Tibial nerve (tissue), 4 donors: ENCODE measurements around the gene MBOAT1. TPM values are rescaled to one million over a fixed set of nuclear protein-coding genes. Genes with fewer than 3 reads are reported as not detected.

Experiments used
- DNase-seq, 2 donors: peaks; one replicate each; pipeline ENCODE4 v3.0.0-alpha.2; 2019; ENCODE audit warnings: low spot score in 2 of 2
- H3K27ac ChIP-seq, 4 donors: fragments of 200-600 bp; sonication (generic) in 3 of 4; one replicate each; pipeline ENCODE4 v1.5.1; 2017 to 2019; ENCODE audit warnings: mild to moderate bottlenecking in 1 of 4
- H3K27me3 ChIP-seq, 2 donors: fragments of 200-600 bp; sonication (generic) in 1 of 2; one replicate each; pipeline versions ENCODE4 v1.5.1 to v1.6.0; 2017 to 2019
- H3K36me3 ChIP-seq, 3 donors: fragments of 200-600 bp; sonication (generic); one replicate each; pipeline ENCODE4 v1.5.1; 2018 to 2019
- H3K4me1 ChIP-seq, 4 donors: fragments of 200-600 bp; sonication (generic) in 3 of 4; one replicate each; pipeline ENCODE4 v1.5.1; 2017 to 2019
- H3K4me3 ChIP-seq, 4 donors: fragments of 200-600 bp; sonication (generic) in 3 of 4; one replicate each; pipeline ENCODE4 v1.5.1; 2017 to 2019; ENCODE audit warnings: mild to moderate bottlenecking in 1 of 4, moderate library complexity in 1 of 4
- H3K9me3 ChIP-seq, 4 donors: fragments of 200-600 bp; sonication (generic) in 3 of 4; one replicate each; pipeline ENCODE4 v1.5.1; 2017 to 2019
- EP300 ChIP-seq, 2 donors: sonication (generic); formaldehyde crosslinking; IDR thresholded peaks; one replicate each; pipeline ENCODE4 v1.6.1; 2017; ENCODE audit warnings: antibody characterized with exemption in 2 of 2, mild to moderate bottlenecking in 1 of 2
- POLR2A ChIP-seq, 2 donors: fragments of 450-650 bp; IDR thresholded peaks; one replicate each; pipeline ENCODE4 v1.6.1; 2017; ENCODE audit warnings: antibody characterized with exemption in 2 of 2, mild to moderate bottlenecking in 2 of 2, moderate library complexity in 2 of 2
- WGBS, 2 donors: methylation state at CpG; one replicate each; pipeline ENCODE4 v1.1.5; 2018; 5-methylcytosine and 5-hydroxymethylcytosine counted together
- total RNA-seq, 4 donors: library from RNA; depleted of rRNA; stranded (reverse); fragments of >200 nt; gene quantifications; one replicate each; pipeline ENCODE4 v1.1.0, GENCODE V29; 2016
- TF ChIP-seq, protein P1 (sequence below), 5 experiments: fragments of 200-600 bp in 3 of 5; fragments of 450-650 bp in 2 of 5; sonication (generic) in 3 of 5; IDR thresholded peaks; one replicate each; pipeline ENCODE4 v1.5.1; 2016 to 2019; ENCODE audit warnings: antibody characterized with exemption in 5 of 5, mild to moderate bottlenecking in 3 of 5, moderate library complexity in 2 of 5

MBOAT1 gene
- total RNA-seq, 4 donors from 2014 or later = 12.3 to 25.6 (median 19.2) TPM

DNA sequence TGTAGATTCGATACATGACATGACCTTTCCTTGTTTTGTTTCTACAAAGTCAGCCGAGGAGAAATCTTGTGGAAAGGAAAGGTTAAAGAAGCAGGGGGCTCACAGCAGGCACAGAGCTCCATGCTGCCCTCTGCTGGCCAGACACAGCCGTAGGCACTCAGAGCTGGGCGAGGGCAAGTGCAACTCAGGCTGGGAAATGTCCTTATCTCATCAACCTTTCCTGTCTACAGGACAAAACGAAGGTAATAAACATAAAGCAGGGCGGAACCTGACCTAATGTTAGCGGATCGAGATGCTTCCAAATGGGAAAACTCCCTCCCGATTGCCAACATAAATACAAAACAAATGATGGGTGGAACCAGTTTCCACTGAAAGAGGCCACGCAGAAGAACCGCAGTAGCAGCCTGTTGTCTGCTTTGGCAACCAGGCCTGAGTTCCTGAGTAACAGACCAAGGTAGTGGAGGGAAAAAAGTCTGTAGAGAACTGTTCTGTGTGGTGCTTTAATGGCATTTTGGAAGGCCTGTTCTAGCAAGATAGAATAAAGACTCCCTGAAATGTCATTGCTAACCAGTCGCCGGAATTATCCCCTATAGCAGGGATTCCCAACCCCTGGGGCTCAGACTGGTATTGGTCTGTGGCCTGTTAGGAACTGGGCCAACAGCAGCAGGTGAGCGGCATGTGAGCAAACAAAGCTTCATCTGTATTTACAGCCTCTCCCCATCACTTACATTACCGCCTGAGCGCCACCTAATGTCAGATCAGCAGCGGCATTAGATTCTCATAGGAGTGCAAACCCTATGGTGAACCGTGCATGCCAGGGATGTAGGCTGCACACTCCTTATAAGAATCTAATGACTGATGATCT lies 85.2 kb downstream of the MBOAT1 start:
- Histone ChIP-seq H3K36me3 (peaks cover 0 to 36% (median 0%) of the 10 kb centered on the region in 3 donors), H3K9me3 (no peaks in the 10 kb centered on the region), H3K27ac (peak overlapping the region in 3 of 4 donors; percentile 2 to 73 (median 21)), H3K4me1 (peaks cover 0 to 44% (median 8%) of the 10 kb centered on the region in 4 donors), H3K27me3 (no peaks in the 10 kb centered on the region), H3K4me3 (no peak overlapping the region)
- TF ChIP-seq, protein P1, sequence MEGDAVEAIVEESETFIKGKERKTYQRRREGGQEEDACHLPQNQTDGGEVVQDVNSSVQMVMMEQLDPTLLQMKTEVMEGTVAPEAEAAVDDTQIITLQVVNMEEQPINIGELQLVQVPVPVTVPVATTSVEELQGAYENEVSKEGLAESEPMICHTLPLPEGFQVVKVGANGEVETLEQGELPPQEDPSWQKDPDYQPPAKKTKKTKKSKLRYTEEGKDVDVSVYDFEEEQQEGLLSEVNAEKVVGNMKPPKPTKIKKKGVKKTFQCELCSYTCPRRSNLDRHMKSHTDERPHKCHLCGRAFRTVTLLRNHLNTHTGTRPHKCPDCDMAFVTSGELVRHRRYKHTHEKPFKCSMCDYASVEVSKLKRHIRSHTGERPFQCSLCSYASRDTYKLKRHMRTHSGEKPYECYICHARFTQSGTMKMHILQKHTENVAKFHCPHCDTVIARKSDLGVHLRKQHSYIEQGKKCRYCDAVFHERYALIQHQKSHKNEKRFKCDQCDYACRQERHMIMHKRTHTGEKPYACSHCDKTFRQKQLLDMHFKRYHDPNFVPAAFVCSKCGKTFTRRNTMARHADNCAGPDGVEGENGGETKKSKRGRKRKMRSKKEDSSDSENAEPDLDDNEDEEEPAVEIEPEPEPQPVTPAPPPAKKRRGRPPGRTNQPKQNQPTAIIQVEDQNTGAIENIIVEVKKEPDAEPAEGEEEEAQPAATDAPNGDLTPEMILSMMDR (IDR thresholded peaks at IDR 0.05) = peak; percentile 69 to 92 (median 88)
- TF ChIP-seq EP300 (IDR thresholded peaks at IDR 0.05) (peak in 1 of 2 donors; percentile 42), POLR2A (IDR thresholded peaks at IDR 0.05) (no peak)
- 34 to 37% methylated on average over 18 of the region's 18 CpGs for WGBS, 2 donors
- DNase-seq = peak; percentile 57 to 77

DNA sequence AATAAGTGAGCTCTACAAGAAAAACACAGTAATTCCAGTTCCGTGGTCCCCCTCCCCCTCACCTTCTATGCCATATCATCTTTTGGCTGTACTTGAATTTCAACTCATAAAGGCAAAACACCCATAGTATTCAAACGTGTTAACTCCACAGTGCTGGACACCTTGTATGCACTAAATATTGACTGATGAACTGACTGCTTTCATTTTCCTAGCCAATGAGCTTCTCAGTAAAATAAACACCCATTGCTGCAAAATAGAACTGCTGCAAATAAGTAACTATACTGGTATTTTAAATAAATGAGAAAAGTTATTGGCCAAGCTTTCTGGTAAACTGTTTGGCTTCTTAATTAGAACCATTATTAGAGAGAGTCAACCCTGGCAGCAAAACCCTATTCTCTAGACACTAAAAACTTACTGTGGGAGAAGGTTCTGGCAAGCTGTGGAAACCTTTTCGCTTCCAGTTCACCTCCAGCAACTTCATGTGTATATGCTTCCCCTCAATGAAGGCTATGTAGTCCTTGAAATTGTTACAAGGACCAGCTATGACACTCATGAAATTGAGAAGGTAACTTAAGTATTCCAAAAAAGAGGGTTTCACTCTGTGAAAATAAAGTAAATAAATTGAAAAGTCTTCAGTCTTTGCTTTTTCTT lies 86.0 kb downstream of the MBOAT1 start:
- DNase-seq = no peak
- TF ChIP-seq EP300 (IDR thresholded peaks at IDR 0.05) (no peak), POLR2A (IDR thresholded peaks at IDR 0.05) (no peak)
- TF ChIP-seq, protein P1 (IDR thresholded peaks at IDR 0.05) = no peak
- Histone ChIP-seq H3K36me3 (peaks cover 0 to 43% (median 0%) of the 10 kb centered on the region in 3 donors), H3K27me3 (no peaks in the 10 kb centered on the region), H3K9me3 (no peaks in the 10 kb centered on the region), H3K4me1 (peaks cover 0 to 44% (median 8%) of the 10 kb centered on the region in 4 donors), H3K4me3 (no peak overlapping the region), H3K27ac (peak overlapping the region in 3 of 4 donors; percentile 2 to 73 (median 12))
- WGBS, 2 donors = 72 to 73% methylated on average over 3 of the region's 3 CpGs

DNA sequence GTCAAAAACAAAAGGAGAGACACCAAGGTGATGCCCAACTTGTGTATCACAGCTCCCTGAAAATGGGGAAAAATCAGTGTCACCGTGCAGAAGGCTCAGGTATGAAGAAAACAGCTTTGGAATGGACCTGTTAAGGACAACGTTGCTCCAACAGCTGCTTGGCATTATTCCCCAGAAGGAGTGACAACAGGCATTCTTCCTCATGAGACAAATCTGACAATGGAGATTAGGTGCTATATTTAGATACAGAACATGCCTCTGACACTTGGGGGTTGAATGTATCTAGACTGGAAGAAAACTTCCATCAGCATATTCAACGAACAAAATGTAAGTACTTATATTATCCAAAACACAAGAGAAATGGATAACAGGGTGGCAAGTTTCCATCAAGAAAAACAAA lies 87.7 kb downstream of the MBOAT1 start:
- H3K27ac ChIP-seq = peak overlapping the region in 1 of 4 donors; percentile 18
- no peak for DNase-seq

DNA sequence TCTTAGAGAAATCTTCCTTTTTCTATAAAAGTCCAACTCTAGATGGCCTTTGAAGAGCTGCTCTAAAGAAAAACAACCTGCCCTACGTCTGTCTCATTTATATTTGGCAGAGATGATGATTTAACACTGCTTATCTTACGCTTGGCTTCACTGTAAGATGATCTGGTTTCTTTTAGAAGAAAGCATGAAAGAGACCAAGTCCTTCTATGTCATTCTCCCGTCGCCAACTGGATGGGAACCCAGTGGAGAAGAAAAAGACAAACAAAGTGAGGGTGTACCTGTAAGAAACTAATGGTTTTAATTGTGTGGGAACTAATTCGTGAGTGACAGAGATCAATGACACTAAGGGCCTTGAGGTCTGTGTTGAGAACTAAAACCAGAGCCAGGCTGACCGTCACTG lies 92.8 kb downstream of the MBOAT1 start:
- H3K9me3 ChIP-seq = no peaks in the 10 kb centered on the region
- no peak for TF ChIP-seq POLR2A (IDR thresholded peaks at IDR 0.05)
- TF ChIP-seq EP300 (IDR thresholded peaks at IDR 0.05) = no peak
- TF ChIP-seq, protein P1 (IDR thresholded peaks at IDR 0.05) = no peak
- H3K4me3 ChIP-seq = no peak overlapping the region
- no peak overlapping the region for H3K27ac ChIP-seq
- H3K27me3 ChIP-seq = no peaks in the 10 kb centered on the region
- no peak for DNase-seq
- 86 to 89% methylated on average over 6 of the region's 6 CpGs for WGBS, 2 donors
- peaks cover 0 to 86% (median 0%) of the 10 kb centered on the region in 3 donors for H3K36me3 ChIP-seq
- H3K4me1 ChIP-seq = no peaks in the 10 kb centered on the region

More for the DNA sequence above, 87.7 kb downstream of the MBOAT1 start:
- Histone ChIP-seq H3K4me3 (no peak overlapping the region), H3K9me3 (no peaks in the 10 kb centered on the region), H3K4me1 (peaks cover 0 to 35% (median 6%) of the 10 kb centered on the region in 4 donors), H3K27me3 (no peaks in the 10 kb centered on the region), H3K36me3 (peaks cover 0 to 60% (median 0%) of the 10 kb centered on the region in 3 donors)
- 59 to 76% methylated on average over 3 of the region's 3 CpGs for WGBS, 2 donors
- no peak for TF ChIP-seq EP300 (IDR thresholded peaks at IDR 0.05)
- TF ChIP-seq, protein P1 (IDR thresholded peaks at IDR 0.05) = no peak
- TF ChIP-seq POLR2A (IDR thresholded peaks at IDR 0.05) = no peak

DNA sequence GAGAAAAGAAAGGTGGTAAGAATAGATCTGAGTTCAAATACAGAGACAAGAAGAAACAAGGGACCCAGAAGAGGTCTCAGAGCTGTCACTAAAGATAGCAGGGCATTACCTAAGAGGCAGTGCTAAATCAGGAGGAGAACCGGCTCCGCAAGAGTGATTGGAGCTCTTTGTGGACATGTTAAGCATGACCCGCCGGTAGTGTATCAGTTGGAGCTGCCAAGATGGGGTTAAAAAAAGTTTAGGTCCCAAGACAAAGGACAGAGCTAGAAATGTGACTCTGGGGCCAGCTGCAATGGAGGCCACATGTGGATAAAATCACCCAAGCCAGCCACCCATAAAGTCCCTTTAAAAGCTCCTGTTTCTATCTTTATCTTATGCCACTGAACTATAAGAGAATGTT lies 93.4 kb downstream of the MBOAT1 start:
- Histone ChIP-seq H3K36me3 (peaks cover 0 to 85% (median 0%) of the 10 kb centered on the region in 3 donors), H3K4me3 (no peak overlapping the region), H3K27ac (no peak overlapping the region), H3K4me1 (no peaks in the 10 kb centered on the region), H3K9me3 (no peaks in the 10 kb centered on the region), H3K27me3 (no peaks in the 10 kb centered on the region)
- TF ChIP-seq EP300 (IDR thresholded peaks at IDR 0.05) (no peak), POLR2A (IDR thresholded peaks at IDR 0.05) (no peak)
- TF ChIP-seq, protein P1 (IDR thresholded peaks at IDR 0.05) = no peak
- WGBS, 2 donors = 71 to 73% methylated on average over 4 of the region's 4 CpGs
- no peak for DNase-seq
